GM20431 (cell line): ENCODE data around the gene PAPLN.
"Not testable (repeated sequence)": the region's sequence is repeated elsewhere in the genome, so short reads cannot be mapped to it uniquely, and the experiment has no call there.

ENCODE experiments used
- in situ Hi-C: fragments of 300-500 bp; cut with MseI, MboI; formaldehyde crosslinking; loops from one replicate; pipeline ENCODE4 v1.15.0; 2020; ENCODE audit warnings: low sequenced_read_pairs; ENCODE audit not compliant: unreplicated experiment

The PAPLN gene

GRCh38 chr14:73280903-73281302, 43.6 kb downstream of the PAPLN start:
- in situ Hi-C loops = no loop called here

DNA sequence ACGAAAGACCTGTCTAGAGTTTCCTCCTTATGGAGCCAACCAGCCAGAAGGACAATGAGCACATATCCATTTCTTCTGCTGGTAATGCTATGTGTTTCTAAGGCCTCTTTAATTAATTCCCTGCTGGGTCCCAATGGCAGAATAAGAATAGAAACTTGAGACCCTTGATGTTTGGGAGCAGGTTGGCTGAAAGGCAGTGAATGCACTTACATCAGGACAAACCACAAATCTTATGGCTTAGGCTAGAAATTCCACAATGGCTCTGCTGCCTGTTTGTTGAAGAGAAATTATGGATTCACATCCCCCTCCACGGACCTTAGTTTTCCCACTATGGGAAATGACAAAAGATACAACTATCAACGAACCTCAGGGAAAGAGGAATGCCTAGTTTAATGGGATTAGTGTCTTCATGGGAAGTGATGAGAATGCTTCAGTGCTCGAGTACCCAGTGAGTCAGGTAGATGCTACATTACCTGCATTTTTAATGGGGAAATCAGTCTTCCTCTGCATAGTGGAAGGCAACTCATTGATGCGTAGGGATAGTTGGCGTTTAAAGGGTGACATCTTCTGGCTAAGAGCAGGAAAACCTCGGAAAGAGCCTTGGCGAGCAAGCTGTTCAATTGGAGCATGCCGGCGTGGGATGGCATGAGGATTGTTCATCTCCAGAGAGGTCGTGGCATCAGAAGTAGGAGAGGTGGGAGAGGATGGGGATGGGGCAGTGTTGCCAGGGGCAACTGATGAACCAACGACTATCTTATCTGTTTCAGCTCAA, 46.5 kb downstream of the PAPLN start:
- in situ Hi-C loops = no loop called here

- in situ Hi-C loops = no loop called here
Observed at GRCh38 chr14:73285979-73286378, 48.7 kb downstream of the PAPLN start.

DNA sequence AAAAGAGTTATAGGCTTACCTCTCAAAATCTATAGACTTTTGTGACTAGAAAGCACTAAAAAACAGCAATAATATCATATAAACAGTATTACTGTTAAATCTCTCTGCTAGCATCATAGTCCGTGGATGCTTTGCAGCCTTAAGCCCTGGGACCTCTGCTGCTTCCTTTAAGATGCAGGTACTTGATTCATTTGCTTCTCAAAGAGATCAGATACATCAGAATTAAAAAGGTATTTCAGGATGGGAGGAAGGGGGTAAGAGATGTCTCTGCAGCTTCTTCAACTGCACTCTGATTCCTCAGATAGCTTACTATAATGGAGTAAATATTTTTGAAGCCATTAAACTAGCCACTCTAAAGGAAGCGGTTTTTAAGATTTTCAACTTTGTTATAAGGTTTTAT, 49.3 kb downstream of the PAPLN start:
- in situ Hi-C loops = no loop called here

GRCh38 chr14:73287071-73287470, 49.8 kb downstream of the PAPLN start:
- in situ Hi-C loops = no loop called here

DNA sequence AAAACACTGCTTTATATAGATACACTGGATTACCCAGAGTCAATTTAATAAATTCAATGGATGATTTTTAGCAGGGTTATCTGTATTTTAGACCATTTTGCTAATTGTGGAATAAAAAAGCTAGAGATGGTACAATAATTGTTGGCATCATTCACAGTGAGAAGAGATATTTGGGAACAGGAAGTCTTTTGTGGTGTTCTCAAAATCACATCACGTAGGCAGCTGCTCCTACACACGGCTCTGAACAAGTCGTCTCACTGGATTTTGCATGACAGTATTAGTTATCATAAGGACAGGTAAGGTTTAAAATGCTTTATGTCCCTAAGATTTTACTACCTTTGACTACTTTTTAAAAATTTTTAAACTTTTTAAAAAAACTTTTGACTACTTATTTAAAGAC, 52.0 kb downstream of the PAPLN start:
- in situ Hi-C loops = no loop called here

GRCh38 chr14:73289729-73290128, 52.4 kb downstream of the PAPLN start:
- in situ Hi-C loops = loop anchor here (10.0 kb wide), 1 partner anchor 185 kb away; no protein-coding TSS in a partner anchor

GRCh38 chr14:73290279-73290678, 53.0 kb downstream of the PAPLN start:
- in situ Hi-C loops = loop anchor here (10.0 kb wide), 1 partner anchor 185 kb away; no protein-coding TSS in a partner anchor

DNA sequence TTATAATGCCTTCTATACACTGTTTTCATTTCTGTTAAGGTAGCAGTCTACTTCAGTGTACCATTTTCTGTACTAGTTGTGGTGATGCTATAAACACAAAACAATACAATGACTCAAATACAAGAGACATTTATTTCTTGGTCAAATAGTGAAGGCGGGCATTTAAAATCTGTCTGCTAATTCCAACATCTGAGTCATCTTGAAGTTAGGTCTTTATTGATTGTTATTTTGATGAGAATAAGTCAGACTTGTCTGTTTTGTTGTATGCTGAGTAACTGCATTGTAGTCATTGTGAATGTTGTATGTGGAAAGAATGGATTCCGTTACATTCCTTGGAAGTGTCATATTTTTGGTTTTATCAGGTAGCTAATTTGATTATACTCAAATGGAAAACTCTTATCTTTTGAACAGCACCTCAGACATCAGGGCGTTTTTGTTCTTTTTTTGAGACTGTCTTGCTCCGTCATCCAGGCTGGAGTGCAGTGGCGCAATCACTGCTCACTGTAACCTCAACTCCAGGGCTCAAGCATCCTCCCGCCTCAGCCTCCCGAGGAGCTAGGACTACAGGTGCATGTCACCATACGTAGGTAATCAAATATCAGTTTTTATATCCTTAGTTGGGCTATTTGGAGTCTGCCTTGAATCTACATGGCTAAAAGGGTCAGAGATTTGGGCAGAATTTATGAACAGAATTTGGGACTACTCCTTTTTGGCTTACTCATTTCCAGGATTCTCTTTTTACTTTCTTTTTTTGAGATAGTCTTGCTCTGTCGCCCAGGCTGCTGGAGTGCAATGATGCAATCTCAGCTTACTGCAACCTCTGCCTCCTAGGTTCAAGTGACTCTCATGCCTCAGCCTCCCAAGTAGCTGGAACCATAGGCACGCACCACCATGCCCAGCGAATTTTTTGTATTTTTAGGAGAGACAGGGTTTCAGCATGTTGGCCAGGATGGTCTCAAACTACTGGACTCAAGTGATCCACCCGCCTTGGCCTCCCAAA, 56.8 kb downstream of the PAPLN start:
- in situ Hi-C loops = loop anchor here (10.0 kb wide), 1 partner anchor 181 kb away; no protein-coding TSS in a partner anchor

DNA sequence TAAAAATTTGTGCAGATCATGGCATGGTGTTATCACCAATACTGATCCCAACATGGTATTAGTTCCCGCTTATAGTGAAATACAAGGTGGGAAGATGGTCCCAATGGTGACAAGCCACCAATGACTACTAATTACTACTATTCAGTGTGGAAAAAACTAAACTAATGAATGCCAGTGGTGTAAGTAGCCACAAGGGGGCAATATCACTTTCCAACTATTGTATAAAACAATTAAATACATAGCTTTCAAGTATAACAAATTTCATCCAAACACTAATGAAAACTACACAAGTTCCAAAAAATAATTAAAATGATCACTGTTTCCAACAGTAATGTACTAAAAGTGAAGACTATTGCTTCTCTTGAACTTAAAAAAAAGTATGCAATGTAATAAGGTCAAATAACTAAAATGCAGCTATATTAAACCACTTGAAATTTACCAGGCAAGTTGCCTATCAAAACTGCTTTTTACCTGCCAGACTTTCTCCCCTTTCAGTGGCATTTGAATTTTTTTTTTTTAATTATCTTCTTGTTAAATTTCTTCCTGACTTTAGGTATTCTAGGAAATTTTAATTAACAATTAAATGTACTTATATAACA, 58.0 kb downstream of the PAPLN start:
- in situ Hi-C loops = loop anchor here (10.0 kb wide), 1 partner anchor 180 kb away; no protein-coding TSS in a partner anchor

- in situ Hi-C loops = no loop called here
Observed at GRCh38 chr14:73305499-73305898, 68.2 kb downstream of the PAPLN start.

DNA sequence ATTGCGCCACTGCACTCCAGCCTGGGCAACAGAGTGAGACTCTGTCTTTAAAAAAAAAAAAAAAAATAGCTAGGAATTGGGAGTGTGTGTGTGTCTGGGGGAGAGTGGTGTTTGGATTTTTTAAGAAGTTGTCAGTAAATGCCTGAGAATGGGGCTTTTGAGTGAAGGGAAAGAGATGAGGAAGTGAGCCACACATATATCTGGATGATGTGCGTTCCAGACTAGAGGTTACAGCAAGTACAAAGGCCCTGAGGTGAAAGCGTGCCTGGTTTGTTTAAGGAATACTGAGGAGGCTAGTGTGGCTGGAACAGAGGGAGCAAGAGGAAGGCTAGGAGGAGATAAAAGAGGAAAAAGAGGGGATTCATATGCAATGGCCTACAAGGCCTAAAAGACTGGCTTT, 70.0 kb downstream of the PAPLN start:
- in situ Hi-C loops = no loop called here

- in situ Hi-C loops = not testable (repeated sequence)
Observed at GRCh38 chr14:73309207-73309606, 71.9 kb downstream of the PAPLN start.

- in situ Hi-C loops = no loop called here
Observed at GRCh38 chr14:73311708-73312030, 74.4 kb downstream of the PAPLN start.

- in situ Hi-C loops = no loop called here
Observed at GRCh38 chr14:73312687-73313086, 75.4 kb downstream of the PAPLN start.

DNA sequence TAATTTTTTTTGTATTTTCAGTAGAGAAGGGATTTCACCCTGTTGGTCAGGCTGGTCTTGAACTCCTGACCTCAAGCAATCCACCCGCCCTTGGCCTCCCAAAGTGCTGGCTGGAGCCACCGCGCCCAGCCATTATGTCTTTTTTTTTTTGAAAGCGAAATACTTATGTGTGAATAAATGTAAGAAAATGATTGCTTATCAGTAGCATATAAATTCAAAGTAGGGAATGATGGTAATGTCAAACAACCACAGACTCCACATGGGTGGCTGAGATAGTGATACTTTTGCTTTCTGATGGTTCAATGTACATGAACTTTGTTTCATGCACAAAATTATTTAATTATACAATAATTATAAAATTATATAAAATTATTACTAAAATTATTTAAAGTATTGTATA, 75.8 kb downstream of the PAPLN start:
- in situ Hi-C loops = no loop called here

DNA sequence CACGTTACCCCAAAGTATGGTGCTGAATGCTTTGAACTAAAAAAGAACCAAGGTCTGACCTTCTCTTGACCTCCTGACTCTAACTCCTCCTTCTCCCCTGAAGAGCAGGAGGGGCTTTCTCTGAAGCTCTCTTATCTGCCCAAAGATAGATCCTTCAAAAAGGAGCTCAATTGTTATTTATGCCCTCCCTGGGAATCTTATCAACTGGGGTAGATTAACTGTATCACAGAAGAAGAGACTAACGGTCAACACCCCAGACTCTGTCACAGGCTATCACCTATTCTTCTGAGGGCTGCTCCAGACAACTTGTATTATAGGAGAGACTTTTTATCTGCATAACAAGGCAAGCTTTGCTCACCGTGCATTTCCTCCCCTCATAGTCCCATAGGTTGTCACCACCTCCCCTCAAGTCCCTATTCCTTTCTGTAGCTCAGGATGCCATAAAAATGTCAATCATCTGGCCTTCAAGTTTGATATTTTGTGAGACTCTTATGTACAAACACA, 86.6 kb downstream of the PAPLN start:
- in situ Hi-C loops = no loop called here
